T-helper 17 cell (primary cell): ENCODE measurements around the gene CTDP1. TPM values are rescaled to one million over a fixed set of nuclear protein-coding genes. Genes with fewer than 3 reads are reported as not detected.

ENCODE experiments used
- ATAC-seq: fragments of 150-1000 bp; cut with Tn5 transposase; 2 replicates; pipeline ENCODE4 v1.10.0; 2021; ENCODE audit warnings: mild to moderate bottlenecking, moderate library complexity
- DNase-seq, 3 donors: peaks; one replicate each; pipeline versions ENCODE4 v3.0.0 to v3.0.0-alpha.2; 2020 to 2021
- H3K9me3 ChIP-seq: one replicate; pipeline ENCODE4 v1.7.0; 2013; ENCODE audit warnings: low read length, mild to moderate bottlenecking; ENCODE audit not compliant: control insufficient read depth, poor library complexity, severe bottlenecking
- H3K27ac Mint-ChIP-seq: one replicate; pipeline ENCODE4 v1.8.0; 2022; ENCODE audit warnings: mild to moderate bottlenecking, moderate library complexity, mixed read lengths
- H3K27me3 Mint-ChIP-seq: one replicate; pipeline ENCODE4 v1.8.0; 2022; ENCODE audit warnings: mixed read lengths
- H3K36me3 Mint-ChIP-seq: one replicate; pipeline ENCODE4 v1.8.0; 2022; ENCODE audit warnings: low read depth, mixed read lengths
- H3K4me1 Mint-ChIP-seq: one replicate; pipeline ENCODE4 v1.8.0; 2022; ENCODE audit warnings: mild to moderate bottlenecking, mixed read lengths
- H3K4me3 Mint-ChIP-seq: one replicate; pipeline ENCODE4 v1.8.0; 2022; ENCODE audit warnings: mild to moderate bottlenecking, moderate library complexity, mixed read lengths
- total RNA-seq, 4 donors: library from RNA in 2 of 4; stranded (reverse) in 2 of 4; gene quantifications; one replicate each; pipeline ENCODE4 v1.2.3 and lab custom pipeline; 2022 to 2026

CTDP1 gene
- total RNA-seq, 2 donors from 2014 or later, result 61.0 to 65.1 TPM

DNA sequence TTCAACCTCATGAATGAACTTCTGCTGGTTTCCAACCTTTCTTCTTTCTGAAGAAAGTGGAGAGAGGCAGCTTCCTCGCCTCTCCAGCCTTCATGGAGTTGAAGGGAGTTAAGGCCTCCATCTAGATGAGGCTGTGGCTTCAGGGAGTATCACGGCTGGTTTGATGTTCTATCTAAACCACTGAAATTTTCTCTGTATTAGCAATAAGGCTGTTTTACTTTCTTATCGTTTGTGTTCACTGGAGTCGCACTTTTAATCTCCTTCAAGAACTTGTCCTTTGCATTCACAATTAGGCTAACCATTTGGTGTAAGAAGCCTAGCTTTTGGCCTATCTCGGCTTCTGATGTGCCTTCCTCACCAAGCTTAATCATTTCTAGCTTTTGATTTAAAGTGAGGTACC lies 19.9 kb upstream of the CTDP1 start:
- H3K9me3 ChIP-seq, result no peaks in the 10 kb centered on the region
- Mint-ChIP-seq H3K27me3 (peaks cover 43% of the 10 kb centered on the region), H3K4me1 (peaks cover 3% of the 10 kb centered on the region), H3K27ac (no peak overlapping the region), H3K4me3 (no peak overlapping the region), H3K36me3 (peaks cover 2% of the 10 kb centered on the region)
- ATAC-seq (no peak), DNase-seq (no peak)

DNA sequence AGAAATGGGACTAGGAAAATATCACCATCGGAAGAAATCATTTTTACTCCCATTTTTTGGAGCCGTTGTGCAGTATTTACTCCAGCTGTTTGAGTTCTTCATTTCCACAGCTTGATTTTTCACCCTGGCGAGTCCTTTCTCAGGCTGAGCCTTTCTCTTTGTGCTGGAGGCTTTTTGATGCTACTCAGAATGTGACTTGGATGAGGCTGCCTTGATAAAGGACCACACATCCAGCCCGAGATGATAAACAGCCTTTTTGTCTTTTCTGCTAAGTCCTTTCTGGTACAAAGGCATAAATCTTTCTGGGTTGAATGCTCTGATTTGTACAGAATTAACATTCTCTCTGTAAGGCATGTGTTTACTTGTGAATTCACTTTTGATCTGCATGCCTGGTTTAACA lies 17.6 kb upstream of the CTDP1 start:
- no peaks in the 10 kb centered on the region for H3K9me3 ChIP-seq
- ATAC-seq (no peak), DNase-seq (no peak)
- no peak overlapping the region for H3K27ac Mint-ChIP-seq
- H3K4me1 Mint-ChIP-seq, result peaks cover 3% of the 10 kb centered on the region
- peaks cover 42% of the 10 kb centered on the region for H3K27me3 Mint-ChIP-seq
- no peak overlapping the region for H3K4me3 Mint-ChIP-seq
- peaks cover 2% of the 10 kb centered on the region for H3K36me3 Mint-ChIP-seq

DNA sequence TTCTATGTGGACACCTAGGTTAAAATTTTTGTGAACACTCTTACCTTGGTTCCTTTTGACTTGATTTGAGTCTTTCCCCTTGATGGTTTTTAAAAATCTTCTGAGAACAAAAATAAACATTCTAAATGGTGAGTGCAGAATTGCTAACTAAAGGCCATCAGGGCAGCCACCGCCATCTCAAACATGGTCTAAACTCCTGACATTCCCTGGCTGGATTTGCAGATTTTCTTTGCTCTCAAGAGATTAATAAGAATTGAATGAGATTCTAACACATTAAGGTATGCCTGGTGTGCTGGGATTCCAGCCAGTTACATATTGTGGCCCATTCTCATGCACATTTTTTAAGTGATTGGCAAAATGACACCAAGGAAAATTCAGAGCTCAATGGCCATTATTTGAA lies 17.2 kb upstream of the CTDP1 start:
- H3K27ac Mint-ChIP-seq, result no peak overlapping the region
- DNase-seq, result no peak
- H3K4me1 Mint-ChIP-seq, result peaks cover 3% of the 10 kb centered on the region
- H3K36me3 Mint-ChIP-seq, result peaks cover 2% of the 10 kb centered on the region
- no peaks in the 10 kb centered on the region for H3K9me3 ChIP-seq
- no peak for ATAC-seq
- peaks cover 42% of the 10 kb centered on the region for H3K27me3 Mint-ChIP-seq
- H3K4me3 Mint-ChIP-seq, result no peak overlapping the region

DNA sequence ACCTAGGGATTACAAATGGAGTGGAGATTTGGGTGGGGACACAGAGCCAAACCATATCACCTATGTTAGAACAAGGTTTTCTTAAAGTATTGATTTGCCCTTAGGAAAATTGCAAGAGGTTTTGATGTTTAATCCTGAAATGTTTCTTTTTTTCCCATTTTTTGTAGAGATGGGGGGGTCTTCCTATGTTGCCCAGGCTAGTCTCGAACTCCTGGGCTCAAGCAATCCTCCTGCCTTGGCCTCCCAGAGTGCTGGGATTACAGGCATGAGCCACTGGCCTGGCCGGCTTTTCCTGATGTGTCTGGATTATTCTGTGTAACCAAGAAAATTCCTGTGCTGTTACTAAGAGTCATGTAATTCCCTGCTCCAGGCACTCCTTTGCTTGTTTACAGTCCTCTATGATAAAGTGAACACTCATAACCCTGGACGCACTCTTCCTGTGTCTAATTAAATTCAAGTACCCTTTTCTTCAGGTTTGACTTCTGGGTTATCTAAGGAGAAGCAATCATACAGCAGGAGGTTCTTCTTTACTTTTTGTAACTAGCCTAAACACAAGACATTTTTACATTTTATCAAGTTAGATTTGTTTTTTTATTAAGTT lies 15.0 kb upstream of the CTDP1 start:
- no peaks in the 10 kb centered on the region for H3K9me3 ChIP-seq
- Mint-ChIP-seq H3K36me3 (no peaks in the 10 kb centered on the region), H3K27ac (no peak overlapping the region), H3K4me1 (no peaks in the 10 kb centered on the region), H3K27me3 (peaks cover 30% of the 10 kb centered on the region), H3K4me3 (no peak overlapping the region)
- DNase-seq (no peak), ATAC-seq (no peak)

DNA sequence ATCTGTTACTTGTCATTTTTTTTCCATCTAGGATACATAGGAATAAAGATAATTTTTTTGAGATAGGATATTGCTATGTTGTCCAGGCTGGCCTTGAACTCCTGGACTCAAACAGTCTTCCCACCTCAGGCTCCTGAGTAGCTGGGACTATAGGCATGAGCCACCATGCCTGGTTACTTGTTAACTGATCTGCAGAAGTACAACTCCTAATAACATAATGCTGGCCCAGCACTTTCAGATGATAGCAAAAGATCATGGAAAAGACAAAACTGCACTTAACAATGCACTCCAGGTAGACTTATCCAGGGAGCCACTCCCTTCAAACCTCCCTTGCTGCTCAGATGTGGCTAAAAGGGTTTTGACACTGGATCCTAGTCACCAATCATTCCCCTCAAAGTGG lies 11.4 kb upstream of the CTDP1 start:
- Mint-ChIP-seq H3K4me3 (no peak overlapping the region), H3K4me1 (peaks cover 2% of the 10 kb centered on the region), H3K36me3 (no peaks in the 10 kb centered on the region), H3K27ac (no peak overlapping the region), H3K27me3 (peaks cover 9% of the 10 kb centered on the region)
- no peaks in the 10 kb centered on the region for H3K9me3 ChIP-seq
- DNase-seq (no peak), ATAC-seq (no peak)

DNA sequence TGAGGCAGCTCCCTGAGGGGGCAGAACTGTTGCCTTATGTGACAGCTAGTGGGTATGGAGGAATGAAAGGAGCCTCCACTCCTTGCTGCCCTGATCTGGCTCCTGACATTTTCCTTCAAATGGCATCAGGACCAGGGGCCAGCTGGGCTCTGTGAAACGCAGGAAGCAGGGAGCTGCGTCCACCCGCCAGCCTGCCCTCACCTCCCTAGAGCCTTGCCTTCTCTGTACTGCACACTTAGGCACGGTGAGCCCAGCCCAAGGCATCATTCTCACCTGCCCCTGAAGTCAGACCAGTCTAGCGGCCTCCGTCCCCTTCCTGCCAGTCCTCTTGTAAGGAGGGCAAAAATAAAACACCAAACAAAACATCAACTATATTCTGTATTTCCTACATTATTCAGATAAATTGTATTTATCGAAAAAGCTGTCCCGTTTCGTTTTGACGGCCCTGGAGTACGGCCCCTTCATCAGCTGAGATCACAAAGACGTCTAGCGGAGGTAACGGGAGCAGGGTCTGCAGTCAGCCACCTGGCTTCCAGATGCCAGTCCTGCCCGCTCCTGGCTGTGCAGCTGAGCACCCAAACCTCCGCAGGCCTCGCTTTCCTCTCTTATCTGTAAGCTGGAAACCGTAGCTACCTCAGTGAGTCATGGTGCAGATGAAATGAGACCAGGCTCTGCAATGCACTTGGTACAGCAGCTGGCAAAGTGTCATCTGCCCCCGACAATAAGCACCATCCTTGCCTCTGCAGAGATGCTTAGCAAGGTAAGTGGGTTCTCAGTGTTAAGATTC lies 6.9 kb upstream of the CTDP1 start:
- H3K36me3 Mint-ChIP-seq, result no peaks in the 10 kb centered on the region
- peak overlapping the region; percentile 56 for H3K27ac Mint-ChIP-seq
- ATAC-seq (no peak), DNase-seq (no peak)
- H3K4me1 Mint-ChIP-seq, result peaks cover 2% of the 10 kb centered on the region
- H3K4me3 Mint-ChIP-seq, result no peak overlapping the region
- H3K27me3 Mint-ChIP-seq, result no peaks in the 10 kb centered on the region
- no peaks in the 10 kb centered on the region for H3K9me3 ChIP-seq

DNA sequence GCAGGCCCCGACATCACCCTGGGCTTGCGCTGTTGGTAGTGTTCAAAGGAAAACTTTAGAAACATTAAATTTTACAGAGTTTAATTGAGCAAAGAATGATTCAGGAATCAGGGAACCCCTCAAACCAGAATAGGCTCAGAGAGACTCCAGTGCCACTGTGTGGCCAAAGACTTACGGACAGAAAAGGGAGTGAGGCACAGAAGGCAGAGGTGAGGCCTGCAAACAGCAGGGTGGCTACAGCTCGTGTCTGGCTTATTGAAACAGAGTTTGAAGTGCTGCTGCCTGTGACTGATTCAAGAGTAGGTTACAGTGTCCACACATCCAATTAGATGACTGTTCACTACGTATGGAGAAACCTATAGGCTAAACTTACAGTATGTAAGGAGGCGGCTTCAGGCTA lies 2.4 kb upstream of the CTDP1 start:
- no peak overlapping the region for H3K4me3 Mint-ChIP-seq
- no peak overlapping the region for H3K27ac Mint-ChIP-seq
- DNase-seq, result no peak

DNA sequence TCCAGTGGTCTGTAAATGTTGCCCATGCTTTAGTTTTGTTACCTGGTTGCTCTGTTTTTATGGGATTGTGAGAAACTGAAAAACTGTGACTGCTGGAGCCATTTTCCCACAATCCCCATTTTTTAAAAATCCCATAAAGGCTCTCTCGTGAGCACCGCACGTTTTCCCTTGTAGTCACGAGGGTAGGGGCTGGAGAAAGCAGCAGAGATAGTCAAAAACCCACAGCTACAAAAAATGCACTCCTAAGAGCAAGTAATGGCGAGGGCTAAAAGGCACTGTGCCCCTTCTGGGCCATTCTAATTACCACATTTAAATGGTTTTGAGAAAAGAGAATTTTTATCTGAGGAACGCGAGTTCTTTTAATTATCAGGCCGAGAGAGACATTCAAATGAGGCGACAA lies 1.8 kb upstream of the CTDP1 start:
- Mint-ChIP-seq H3K27me3 (no peaks in the 10 kb centered on the region), H3K4me3 (no peak overlapping the region), H3K36me3 (no peaks in the 10 kb centered on the region), H3K27ac (peak overlapping the region; percentile 95), H3K4me1 (peaks cover 24% of the 10 kb centered on the region)
- no peak for DNase-seq
- no peak for ATAC-seq
- no peaks in the 10 kb centered on the region for H3K9me3 ChIP-seq

More for the DNA sequence above, 2.4 kb upstream of the CTDP1 start:
- no peaks in the 10 kb centered on the region for H3K9me3 ChIP-seq
- Mint-ChIP-seq H3K4me1 (peaks cover 19% of the 10 kb centered on the region), H3K27me3 (no peaks in the 10 kb centered on the region), H3K36me3 (no peaks in the 10 kb centered on the region)
- ATAC-seq, result no peak

DNA sequence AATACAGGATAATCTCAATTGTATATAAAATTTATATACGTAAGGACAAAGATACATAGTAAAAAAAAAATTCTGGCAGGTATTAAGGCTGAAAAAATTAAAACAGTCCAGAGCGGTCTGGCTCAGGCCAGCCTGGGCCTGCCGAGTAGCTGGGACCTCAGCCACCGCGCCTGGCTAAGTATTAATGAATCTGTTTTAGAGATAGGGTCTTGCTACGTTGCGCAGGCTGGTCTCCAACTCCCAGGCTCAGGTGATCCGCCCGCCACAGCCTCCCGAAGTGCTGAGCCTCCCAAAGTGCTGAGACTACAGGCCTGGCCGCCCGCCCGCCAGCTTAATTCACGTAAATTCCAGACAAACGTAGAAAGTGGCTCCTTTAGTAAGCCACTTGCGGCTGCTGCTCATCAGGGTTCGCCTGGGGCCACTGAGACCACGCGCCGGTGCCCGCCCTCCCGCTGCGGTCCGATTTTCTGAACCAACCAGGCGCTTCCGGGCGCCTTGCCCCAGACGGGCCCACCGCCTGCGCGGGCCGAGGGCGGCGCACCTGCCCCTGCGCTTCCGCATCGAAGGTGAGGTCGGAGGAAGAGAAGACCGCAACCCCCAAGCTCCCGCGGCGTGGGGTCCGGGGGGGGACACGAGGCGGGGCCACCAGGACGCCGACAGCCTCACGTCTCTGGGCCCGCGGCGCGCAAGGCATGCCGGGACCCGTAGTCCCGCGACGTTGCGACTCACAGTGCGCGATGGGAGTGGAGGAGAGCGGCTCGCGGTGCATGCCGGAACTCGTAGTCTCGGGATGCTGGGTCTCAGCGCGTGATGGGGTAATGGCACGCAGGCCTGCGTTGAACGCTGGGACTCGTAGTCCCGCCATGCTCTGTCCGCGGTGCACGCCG lies 695 bp upstream of the CTDP1 start:
- ATAC-seq, result peak; percentile 89
- H3K27me3 Mint-ChIP-seq, result no peaks in the 10 kb centered on the region
- H3K27ac Mint-ChIP-seq, result peak overlapping the region; percentile 95
- H3K4me3 Mint-ChIP-seq, result peak overlapping the region; percentile 92
- H3K36me3 Mint-ChIP-seq, result no peaks in the 10 kb centered on the region
- no peaks in the 10 kb centered on the region for H3K9me3 ChIP-seq
- H3K4me1 Mint-ChIP-seq, result peaks cover 31% of the 10 kb centered on the region
- peak; percentile 96 to 98 (median 96) for DNase-seq

DNA sequence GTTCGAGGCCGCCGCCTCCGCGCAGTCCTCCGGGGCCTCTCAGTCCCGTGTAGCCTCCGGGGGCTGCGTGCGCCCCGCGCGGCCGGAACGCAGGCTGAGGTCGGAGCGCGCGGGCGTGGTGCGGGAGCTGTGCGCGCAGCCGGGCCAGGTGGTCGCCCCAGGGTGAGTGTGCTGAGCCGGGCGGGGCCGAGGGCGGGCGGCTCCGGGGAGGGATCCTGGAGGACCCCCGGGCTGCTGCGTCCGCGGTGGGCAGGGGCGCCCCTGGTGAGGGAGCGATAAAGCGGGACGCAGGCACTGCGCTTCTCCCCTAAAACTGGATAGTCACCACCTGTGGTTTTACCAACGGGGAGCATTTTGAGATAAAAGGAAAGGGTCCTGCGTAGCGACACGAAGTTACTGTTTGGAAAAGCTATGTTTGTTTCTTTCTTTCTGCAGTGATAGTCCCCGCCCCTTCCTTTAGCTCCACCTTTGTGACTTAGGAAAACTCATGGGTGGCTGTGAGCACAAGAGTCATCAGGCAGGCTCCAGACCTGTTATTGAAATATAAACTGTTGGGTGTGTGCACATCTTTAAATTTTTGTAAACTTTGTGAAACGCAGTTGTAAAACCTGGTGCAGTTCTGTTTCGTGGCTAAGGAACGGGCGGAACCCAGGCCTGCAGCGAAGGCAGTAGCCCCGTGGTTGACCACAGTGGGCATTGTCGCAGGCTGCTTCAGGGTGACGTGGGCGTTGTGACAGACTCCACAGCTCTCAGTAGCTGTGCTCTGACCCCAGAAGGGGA lies 687 bp downstream of the CTDP1 start:
- no peaks in the 10 kb centered on the region for H3K36me3 Mint-ChIP-seq
- no peak for DNase-seq
- H3K4me3 Mint-ChIP-seq, result peak overlapping the region; percentile 91
- no peak for ATAC-seq
- H3K27me3 Mint-ChIP-seq, result no peaks in the 10 kb centered on the region
- H3K4me1 Mint-ChIP-seq, result peaks cover 41% of the 10 kb centered on the region
- no peaks in the 10 kb centered on the region for H3K9me3 ChIP-seq
- peak overlapping the region; percentile 81 for H3K27ac Mint-ChIP-seq

DNA sequence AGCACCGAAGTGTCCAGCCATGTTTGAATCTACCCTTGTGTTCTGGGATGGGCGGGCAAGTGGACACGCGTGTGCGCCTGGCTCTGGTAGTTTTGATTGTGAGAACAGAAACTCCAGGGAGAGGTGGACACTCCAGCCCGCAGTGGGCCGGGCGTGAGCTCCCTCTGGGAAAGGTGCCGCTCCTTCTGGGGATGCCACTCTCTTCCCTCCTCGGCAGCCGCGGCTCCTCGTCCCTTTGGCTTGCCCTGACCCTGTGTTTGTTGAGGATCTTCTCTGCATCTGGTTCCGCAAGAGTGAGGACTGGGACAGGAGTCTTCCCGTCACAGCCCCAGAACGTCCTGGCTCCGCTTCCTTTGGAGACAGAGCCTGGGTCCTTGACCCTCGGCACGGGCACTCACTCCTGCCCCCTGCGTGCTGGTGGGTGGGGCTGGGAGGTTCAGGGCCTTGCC lies 1.3 kb downstream of the CTDP1 start:
- Mint-ChIP-seq H3K27ac (peak overlapping the region; percentile 81), H3K27me3 (no peaks in the 10 kb centered on the region), H3K4me1 (peaks cover 46% of the 10 kb centered on the region), H3K36me3 (no peaks in the 10 kb centered on the region), H3K4me3 (peak overlapping the region; percentile 91)
- ATAC-seq, result no peak
- no peak for DNase-seq
- H3K9me3 ChIP-seq, result no peaks in the 10 kb centered on the region

DNA sequence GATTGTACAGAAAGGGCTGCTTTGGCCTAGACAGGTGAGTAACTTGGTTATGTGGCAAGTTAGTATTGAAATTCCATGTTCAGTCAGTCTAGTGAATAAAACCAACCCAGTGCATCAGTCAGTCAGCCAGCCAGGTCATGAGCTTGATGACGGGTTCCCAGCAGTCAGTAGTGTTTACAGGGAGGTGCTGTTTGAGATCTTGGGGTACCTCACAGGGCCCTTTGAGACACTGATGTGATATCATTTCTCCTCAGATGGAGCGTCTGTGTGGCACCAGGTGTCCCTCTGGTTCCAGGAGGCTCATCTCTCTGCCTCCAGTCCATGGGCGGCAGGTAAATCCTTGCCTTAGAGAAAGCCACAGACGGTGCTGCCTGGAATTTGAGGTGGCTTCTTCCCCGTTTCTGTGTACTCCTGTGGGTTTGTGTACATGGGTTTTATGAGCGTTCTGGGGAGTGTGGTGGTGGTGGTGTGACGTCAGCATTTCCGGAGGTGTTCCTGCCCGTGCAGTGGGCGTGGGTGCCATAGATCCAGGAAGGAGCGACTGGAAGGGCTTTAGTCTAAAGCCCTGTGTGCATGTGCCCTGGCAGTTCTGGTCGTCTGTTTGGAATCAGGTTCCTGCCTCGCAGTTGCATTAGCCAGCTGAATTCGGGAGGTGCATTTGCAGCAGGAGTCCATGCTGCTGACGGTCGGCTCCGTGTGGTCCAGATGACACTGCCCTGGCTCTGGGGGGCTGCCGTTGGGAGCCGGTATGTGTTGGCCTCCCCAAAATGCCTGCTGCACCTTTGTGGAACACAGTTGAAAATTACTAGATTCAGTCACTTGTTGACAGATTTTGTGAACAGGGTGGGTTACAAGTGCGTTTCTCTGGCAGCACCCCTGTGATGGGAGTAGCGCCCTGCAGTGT lies 2.1 kb downstream of the CTDP1 start:
- peak; percentile 39 to 53 (median 42) for DNase-seq
- H3K4me1 Mint-ChIP-seq, result peaks cover 51% of the 10 kb centered on the region
- H3K9me3 ChIP-seq, result no peaks in the 10 kb centered on the region
- H3K27me3 Mint-ChIP-seq, result no peaks in the 10 kb centered on the region
- H3K36me3 Mint-ChIP-seq, result no peaks in the 10 kb centered on the region
- no peak for ATAC-seq
- peak overlapping the region; percentile 81 for H3K27ac Mint-ChIP-seq
- H3K4me3 Mint-ChIP-seq, result peak overlapping the region; percentile 91
